ENCODE results near the gene TFDP2.

- TF ChIP-seq, protein P1, sequence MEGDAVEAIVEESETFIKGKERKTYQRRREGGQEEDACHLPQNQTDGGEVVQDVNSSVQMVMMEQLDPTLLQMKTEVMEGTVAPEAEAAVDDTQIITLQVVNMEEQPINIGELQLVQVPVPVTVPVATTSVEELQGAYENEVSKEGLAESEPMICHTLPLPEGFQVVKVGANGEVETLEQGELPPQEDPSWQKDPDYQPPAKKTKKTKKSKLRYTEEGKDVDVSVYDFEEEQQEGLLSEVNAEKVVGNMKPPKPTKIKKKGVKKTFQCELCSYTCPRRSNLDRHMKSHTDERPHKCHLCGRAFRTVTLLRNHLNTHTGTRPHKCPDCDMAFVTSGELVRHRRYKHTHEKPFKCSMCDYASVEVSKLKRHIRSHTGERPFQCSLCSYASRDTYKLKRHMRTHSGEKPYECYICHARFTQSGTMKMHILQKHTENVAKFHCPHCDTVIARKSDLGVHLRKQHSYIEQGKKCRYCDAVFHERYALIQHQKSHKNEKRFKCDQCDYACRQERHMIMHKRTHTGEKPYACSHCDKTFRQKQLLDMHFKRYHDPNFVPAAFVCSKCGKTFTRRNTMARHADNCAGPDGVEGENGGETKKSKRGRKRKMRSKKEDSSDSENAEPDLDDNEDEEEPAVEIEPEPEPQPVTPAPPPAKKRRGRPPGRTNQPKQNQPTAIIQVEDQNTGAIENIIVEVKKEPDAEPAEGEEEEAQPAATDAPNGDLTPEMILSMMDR (conservative IDR thresholded peaks at IDR 0.05): no peak
- TF ChIP-seq EZH2 (IDR thresholded peaks at IDR 0.05; ENCODE audit: low read depth): no peak
These were observed 247.4 kb downstream of the TFDP2 start for GRCh38 chr3:141901914-141902313.
